ENCODE results near the gene THAP3. TPM values are rescaled to one million over a fixed set of nuclear protein-coding genes. Genes with fewer than 3 reads are reported as not detected.
"Not testable (repeated sequence)": the region's sequence is repeated elsewhere in the genome, so short reads cannot be mapped to it uniquely, and the experiment has no call there.

THAP3 gene
- polyA plus RNA-seq, 1 donor from 2014 or later, result 51.5 TPM

- Histone ChIP-seq H3K79me2 (replicated peaks; ENCODE audit: insufficient read depth, low read length) (no peaks in the 10 kb centered on the region), H3K9ac (ENCODE audit: low read length) (no peak overlapping the region), H3F3A (ENCODE audit: insufficient read depth, low read length, poor library complexity, severe bottlenecking) (no peaks in the 10 kb centered on the region), H3K27me3 (ENCODE audit: insufficient read depth, low read depth, low read length) (no peaks in the 10 kb centered on the region), H3K9me2 (ENCODE audit: insufficient read depth, low read length) (no peaks in the 10 kb centered on the region), H3K4me2 (ENCODE audit: low read length) (no peak overlapping the region), H2AFZ (ENCODE audit: low read depth, low read length) (no peak overlapping the region), H3K27ac (ENCODE audit: low read length) (no peak overlapping the region), H3K36me3 (ENCODE audit: insufficient read depth, low read length) (no peaks in the 10 kb centered on the region), H3K9me3 (ENCODE audit: low read length) (no peaks in the 10 kb centered on the region), H4K20me1 (ENCODE audit: insufficient read depth) (no peaks in the 10 kb centered on the region), H3K4me3 (ENCODE audit: low read length) (no peak overlapping the region)
- TF ChIP-seq EP300 (conservative IDR thresholded peaks at IDR 0.05; ENCODE audit: poor library complexity, severe bottlenecking), result no peak
- no peak for TF ChIP-seq CTCF (IDR thresholded peaks at IDR 0.05; ENCODE audit: poor library complexity, severe bottlenecking)
Measured at GRCh38 chr1:6637770-6638169, 13.1 kb downstream of the THAP3 start.

- Histone ChIP-seq H3K27ac (ENCODE audit: low read length) (no peak overlapping the region), H2AFZ (ENCODE audit: low read depth, low read length) (no peak overlapping the region)
- TF ChIP-seq EZH2 (IDR thresholded peaks at IDR 0.05; ENCODE audit: borderline replicate concordance, insufficient read depth, low read length, poor library complexity, severe bottlenecking) (no peak), RAD21 (conservative IDR thresholded peaks at IDR 0.05) (no peak), CTCF (IDR thresholded peaks at IDR 0.05; ENCODE audit: poor library complexity, severe bottlenecking) (no peak), POLR2AphosphoS5 (IDR thresholded peaks at IDR 0.05) (no peak), MXI1 (conservative IDR thresholded peaks at IDR 0.05; ENCODE audit: poor library complexity, severe bottlenecking) (no peak), SMC3 (conservative IDR thresholded peaks at IDR 0.05; ENCODE audit: poor library complexity) (no peak), EP300 (conservative IDR thresholded peaks at IDR 0.05; ENCODE audit: poor library complexity, severe bottlenecking) (no peak), TAF1 (IDR thresholded peaks at IDR 0.05; ENCODE audit: low read depth) (no peak)
Measured at GRCh38 chr1:6638226-6638625, 13.6 kb downstream of the THAP3 start.

GRCh38 chr1:6640867-6641266 lies 16.2 kb downstream of the THAP3 start:
- H3K9ac ChIP-seq (ENCODE audit: low read length); H3F3A ChIP-seq (ENCODE audit: insufficient read depth, low read length, poor library complexity, severe bottlenecking); H3K4me2 ChIP-seq (ENCODE audit: low read length); H3K9me3 ChIP-seq (ENCODE audit: low read length); H3K79me2 ChIP-seq (replicated peaks; ENCODE audit: insufficient read depth, low read length); H3K4me3 ChIP-seq (ENCODE audit: low read length); H3K27ac ChIP-seq (ENCODE audit: low read length); H4K20me1 ChIP-seq (ENCODE audit: insufficient read depth); H2AFZ ChIP-seq (ENCODE audit: low read depth, low read length); H3K27me3 ChIP-seq (ENCODE audit: insufficient read depth, low read depth, low read length); H3K9me2 ChIP-seq (ENCODE audit: insufficient read depth, low read length); H3K36me3 ChIP-seq (ENCODE audit: insufficient read depth, low read length): not testable (repeated sequence)

More at GRCh38 chr1:6638226-6638625, 13.6 kb downstream of the THAP3 start:
- no peak overlapping the region for H3K9ac ChIP-seq (ENCODE audit: low read length)
- no peaks in the 10 kb centered on the region for H3K9me2 ChIP-seq (ENCODE audit: insufficient read depth, low read length)
- no peaks in the 10 kb centered on the region for H4K20me1 ChIP-seq (ENCODE audit: insufficient read depth)
- no peaks in the 10 kb centered on the region for H3K36me3 ChIP-seq (ENCODE audit: insufficient read depth, low read length)
- H3F3A ChIP-seq (ENCODE audit: insufficient read depth, low read length, poor library complexity, severe bottlenecking), result no peaks in the 10 kb centered on the region
- no peak overlapping the region for H3K4me2 ChIP-seq (ENCODE audit: low read length)
- no peak overlapping the region for H3K4me3 ChIP-seq (ENCODE audit: low read length)
- no peaks in the 10 kb centered on the region for H3K9me3 ChIP-seq (ENCODE audit: low read length)
- no peaks in the 10 kb centered on the region for H3K27me3 ChIP-seq (ENCODE audit: insufficient read depth, low read depth, low read length)
- H3K79me2 ChIP-seq (replicated peaks; ENCODE audit: insufficient read depth, low read length), result no peaks in the 10 kb centered on the region
